NT2/D1 (cell line): ENCODE measurements around the gene DCPS.

Experiments
- YY1 ChIP-seq: IDR thresholded peaks from 2 replicates; pipeline ENCODE4 v1.6.1; 2011; ENCODE audit not compliant: insufficient read length, insufficient read depth
- ZNF274 ChIP-seq: IDR thresholded peaks from 2 replicates; pipeline ENCODE4 v1.6.1; 2011; ENCODE audit warnings: mild to moderate bottlenecking, low read depth, low read length

- no peak for TF ChIP-seq ZNF274
- no peak for TF ChIP-seq YY1
Observed at GRCh38 chr11:126288237-126288636, 15.6 kb upstream of the DCPS start.
